Neuronal stem cell (in vitro differentiated cells): ENCODE data around the gene MMP1.

ENCODE experiments used
- DNase-seq: peaks from one replicate; pipeline ENCODE4 v3.0.0-alpha.2; 2013; ENCODE audit warnings: low spot score
- H2AFZ ChIP-seq: one replicate; pipeline ENCODE4 v1.6.1; 2013; ENCODE audit warnings: mild to moderate bottlenecking, low read length, inconsistent platforms
- H2AK5ac ChIP-seq: 2 replicates; pipeline ENCODE4 v1.6.1; 2013; ENCODE audit warnings: low read depth, mild to moderate bottlenecking, inconsistent platforms, low read length, moderate library complexity, mixed read lengths
- H2BK120ac ChIP-seq: 2 replicates; pipeline ENCODE4 v1.6.1; 2013; ENCODE audit warnings: low read depth, mild to moderate bottlenecking, inconsistent platforms, low read length, moderate library complexity, mixed read lengths
- H2BK12ac ChIP-seq: one replicate; pipeline ENCODE4 v1.6.1; 2013; ENCODE audit warnings: low read length, inconsistent platforms
- H2BK15ac ChIP-seq: 2 replicates; pipeline ENCODE4 v1.6.1; 2013; ENCODE audit warnings: mild to moderate bottlenecking, low read length, inconsistent platforms, mixed read lengths
- H2BK5ac ChIP-seq: one replicate; pipeline ENCODE4 v1.6.1; 2013; ENCODE audit warnings: inconsistent platforms, mild to moderate bottlenecking, low read length, moderate library complexity
- H3K14ac ChIP-seq: one replicate; pipeline ENCODE4 v1.6.1; 2013; ENCODE audit warnings: low read length, inconsistent platforms
- H3K18ac ChIP-seq: 2 replicates; pipeline ENCODE4 v1.6.1; 2013; ENCODE audit warnings: low read length, inconsistent platforms
- H3K23ac ChIP-seq: 2 replicates; pipeline ENCODE4 v1.6.1; 2013; ENCODE audit warnings: low read depth, mild to moderate bottlenecking, mixed read lengths, low read length, inconsistent platforms; ENCODE audit not compliant: poor library complexity
- H3K27ac ChIP-seq: replicated peaks from 3 replicates; pipeline ENCODE4 v1.5.1; 2013; ENCODE audit warnings: low read length, inconsistent platforms
- H3K27me3 ChIP-seq, 3 experiments: 2 replicates each; pipeline ENCODE4 v1.6.1; 2013; ENCODE audit warnings: low read length in 3 of 3, mild to moderate bottlenecking in 2 of 3, inconsistent platforms in 1 of 3, low read depth in 1 of 3, mixed read lengths in 1 of 3, moderate library complexity in 1 of 3; ENCODE audit not compliant: control insufficient read depth in 3 of 3, insufficient read depth in 3 of 3
- H3K36me3 ChIP-seq, 2 donors: replicated peaks in 1 of 2; 2 replicates each; pipeline ENCODE4 v1.6.1; 2013; ENCODE audit warnings: low read length in 2 of 2; ENCODE audit not compliant: control insufficient read depth in 2 of 2, insufficient read depth in 2 of 2
- H3K4ac ChIP-seq: 2 replicates; pipeline ENCODE4 v1.6.1; 2013; ENCODE audit warnings: inconsistent platforms, mild to moderate bottlenecking, low read length, moderate library complexity
- H3K4me1 ChIP-seq, 2 donors: 1 replicate in 1 of 2; 2 replicates in 1 of 2; pipeline ENCODE4 v1.6.1; 2013; ENCODE audit warnings: low read length in 2 of 2, low read depth in 1 of 2; ENCODE audit not compliant: control insufficient read depth in 2 of 2, insufficient read depth in 1 of 2
- H3K4me2 ChIP-seq: one replicate; pipeline ENCODE4 v1.6.1; 2013; ENCODE audit warnings: mild to moderate bottlenecking, low read length, inconsistent platforms; ENCODE audit not compliant: insufficient read depth, poor library complexity, severe bottlenecking
- H3K4me3 ChIP-seq, 2 donors: 2 replicates each; pipeline ENCODE4 v1.5.1; 2013; ENCODE audit warnings: low read length in 2 of 2, mild to moderate bottlenecking in 2 of 2, inconsistent platforms in 1 of 2, moderate library complexity in 1 of 2
- H3K79me1 ChIP-seq: one replicate; pipeline ENCODE4 v1.6.1; 2013; ENCODE audit warnings: low read depth, mild to moderate bottlenecking, inconsistent platforms, low read length, moderate library complexity
- H3K9ac ChIP-seq: one replicate; pipeline ENCODE4 v1.6.1; 2013; ENCODE audit warnings: mild to moderate bottlenecking, low read depth, low read length, inconsistent platforms; ENCODE audit not compliant: poor library complexity
- H3K9me3 ChIP-seq, 2 donors: replicated peaks in 1 of 2; 2 replicates each; pipeline versions ENCODE3 to v1.6.1; 2013; ENCODE audit warnings: low read length in 2 of 2, mild to moderate bottlenecking in 2 of 2, inconsistent platforms in 1 of 2, low read depth in 1 of 2, mixed read lengths in 1 of 2, moderate library complexity in 1 of 2; ENCODE audit not compliant: control insufficient read depth in 2 of 2, insufficient read depth in 1 of 2
- H4K8ac ChIP-seq: one replicate; pipeline ENCODE4 v1.6.1; 2013; ENCODE audit warnings: low read depth, mild to moderate bottlenecking, inconsistent platforms, low read length, moderate library complexity
- H4K91ac ChIP-seq: one replicate; pipeline ENCODE4 v1.6.1; 2013; ENCODE audit warnings: low read length, low read depth, mild to moderate bottlenecking, inconsistent platforms; ENCODE audit not compliant: poor library complexity
- WGBS, 2 donors: extraction: QIAGEN DNeasy Blood & Tissue Kit; methylation state at CpG; one replicate each; pipeline ENCODE4 v1.1.7; 2013; ENCODE audit warnings: missing lambda C conversion rate in 2 of 2, mixed read lengths in 1 of 2; ENCODE audit not compliant: insufficient read length in 2 of 2, insufficient replicate concordance in 1 of 2; ENCODE audit errors: extremely low coverage in 2 of 2; 5-methylcytosine and 5-hydroxymethylcytosine counted together

The MMP1 gene

GRCh38 chr11:102791271-102792036 lies 6.5 kb downstream of the MMP1 start:
- no peak overlapping the region for H3K4me2 ChIP-seq
- no peaks in the 10 kb centered on the region for H3K4me1 ChIP-seq
- no peak overlapping the region for H2BK15ac ChIP-seq
- no peaks in the 10 kb centered on the region for H3K9me3 ChIP-seq
- no peak overlapping the region for H3K23ac ChIP-seq
- H3K36me3 ChIP-seq = no peaks in the 10 kb centered on the region
- no peak for DNase-seq
- WGBS, 2 donors = no CpG with 5 or more reads among the region's 4 CpGs
- no peak overlapping the region for H2BK12ac ChIP-seq
- no peak overlapping the region for H3K14ac ChIP-seq
- no peak overlapping the region for H4K91ac ChIP-seq
- no peaks in the 10 kb centered on the region for H3K27me3 ChIP-seq
- H3K18ac ChIP-seq = no peak overlapping the region
- no peak overlapping the region for H3K4ac ChIP-seq
- H3K79me1 ChIP-seq = no peaks in the 10 kb centered on the region
- no peak overlapping the region for H3K9ac ChIP-seq
- no peak overlapping the region for H2BK5ac ChIP-seq
- no peak overlapping the region for H2AK5ac ChIP-seq
- H3K4me3 ChIP-seq = no peak overlapping the region
- no peak overlapping the region for H2BK120ac ChIP-seq
- no peak overlapping the region for H2AFZ ChIP-seq
- H4K8ac ChIP-seq = no peak overlapping the region
- no peak overlapping the region for H3K27ac ChIP-seq

DNA sequence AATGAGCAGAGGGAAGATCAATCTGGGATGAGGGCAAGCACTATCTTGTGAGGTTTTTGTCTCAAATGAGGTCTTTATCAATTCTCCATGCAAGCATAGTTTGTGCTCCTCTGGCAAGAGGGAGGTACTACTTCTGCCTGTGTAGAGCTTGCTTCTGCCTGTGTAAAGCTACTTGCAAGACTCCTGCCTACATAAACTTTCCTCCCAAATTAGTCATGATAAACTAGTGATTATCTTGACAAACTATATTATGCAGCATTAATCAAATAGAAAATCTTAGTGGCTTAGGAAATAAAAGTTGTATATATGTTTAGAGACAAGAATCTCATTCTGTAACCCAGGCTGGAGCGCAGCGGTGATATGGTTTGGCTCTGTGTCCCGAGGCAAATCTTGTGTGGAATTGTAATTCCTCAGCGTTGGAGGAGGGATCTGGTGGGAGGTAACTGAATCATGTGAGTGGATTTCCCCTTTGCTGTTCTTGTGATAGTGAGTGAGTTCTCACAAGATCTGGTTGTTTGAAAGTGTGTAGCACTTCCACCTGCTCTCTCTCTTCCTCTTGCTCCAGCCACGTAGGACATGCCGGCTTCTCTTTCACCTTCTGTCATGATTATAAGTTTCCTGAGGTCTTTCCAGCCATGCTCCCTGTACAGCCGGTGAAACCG lies 9.5 kb downstream of the MMP1 start:
- H3K18ac ChIP-seq = no peak overlapping the region
- no peaks in the 10 kb centered on the region for H3K79me1 ChIP-seq
- no peak overlapping the region for H3K23ac ChIP-seq
- no peak overlapping the region for H2AFZ ChIP-seq
- H3K27me3 ChIP-seq = no peaks in the 10 kb centered on the region
- H2BK120ac ChIP-seq = no peak overlapping the region
- H3K4me2 ChIP-seq = no peak overlapping the region
- H3K9ac ChIP-seq = no peak overlapping the region
- H3K4ac ChIP-seq = no peak overlapping the region
- no peak overlapping the region for H2BK5ac ChIP-seq
- H4K8ac ChIP-seq = no peak overlapping the region
- no peak overlapping the region for H2AK5ac ChIP-seq
- WGBS, 2 donors = no CpG with 5 or more reads among the region's 8 CpGs
- no peak for DNase-seq
- H4K91ac ChIP-seq = no peak overlapping the region
- H2BK15ac ChIP-seq = no peak overlapping the region
- H2BK12ac ChIP-seq = no peak overlapping the region
- H3K14ac ChIP-seq = no peak overlapping the region
- no peak overlapping the region for H3K27ac ChIP-seq
- H3K36me3 ChIP-seq = no peaks in the 10 kb centered on the region
- H3K4me3 ChIP-seq = no peak overlapping the region
- H3K9me3 ChIP-seq = no peaks in the 10 kb centered on the region
- no peaks in the 10 kb centered on the region for H3K4me1 ChIP-seq

GRCh38 chr11:102784380-102784779 lies 13.6 kb downstream of the MMP1 start:
- Histone ChIP-seq H2AK5ac (no peak overlapping the region), H3K14ac (no peak overlapping the region), H3K36me3 (no peaks in the 10 kb centered on the region), H3K9ac (no peak overlapping the region), H2AFZ (no peak overlapping the region), H4K91ac (no peak overlapping the region), H3K27me3 (no peaks in the 10 kb centered on the region), H3K18ac (no peak overlapping the region), H3K4me3 (no peak overlapping the region), H3K79me1 (no peaks in the 10 kb centered on the region), H3K23ac (no peak overlapping the region), H3K27ac (no peak overlapping the region), H3K4ac (no peak overlapping the region), H2BK5ac (no peak overlapping the region), H3K9me3 (no peaks in the 10 kb centered on the region), H4K8ac (no peak overlapping the region), H3K4me1 (peaks cover 2 to 9% of the 10 kb centered on the region in 2 donors), H2BK120ac (no peak overlapping the region), H2BK15ac (no peak overlapping the region), H2BK12ac (no peak overlapping the region), H3K4me2 (no peak overlapping the region)
- DNase-seq = no peak
- no CpG with 5 or more reads among the region's 3 CpGs for WGBS, 2 donors

GRCh38 chr11:102783720-102784119 lies 14.2 kb downstream of the MMP1 start:
- no CpG with 5 or more reads among the region's 2 CpGs for WGBS, 2 donors
- Histone ChIP-seq H3K4me2 (no peak overlapping the region), H3K9ac (no peak overlapping the region)

More at GRCh38 chr11:102783720-102784119, 14.2 kb downstream of the MMP1 start:
- H2AK5ac ChIP-seq = no peak overlapping the region
- H2BK15ac ChIP-seq = no peak overlapping the region
- no peak overlapping the region for H3K4ac ChIP-seq
- H3K79me1 ChIP-seq = no peaks in the 10 kb centered on the region
- H3K27ac ChIP-seq = no peak overlapping the region
- H3K23ac ChIP-seq = no peak overlapping the region
- H2BK120ac ChIP-seq = no peak overlapping the region
- peaks cover 3 to 9% of the 10 kb centered on the region in 2 donors for H3K4me1 ChIP-seq
- H3K27me3 ChIP-seq = no peaks in the 10 kb centered on the region
- no peak overlapping the region for H3K14ac ChIP-seq
- H4K91ac ChIP-seq = no peak overlapping the region
- H3K18ac ChIP-seq = no peak overlapping the region
- no peaks in the 10 kb centered on the region for H3K9me3 ChIP-seq
- no peak overlapping the region for H3K4me3 ChIP-seq
- no peak overlapping the region for H2BK12ac ChIP-seq
- no peak for DNase-seq
- no peak overlapping the region for H2BK5ac ChIP-seq
- no peak overlapping the region for H2AFZ ChIP-seq
- no peaks in the 10 kb centered on the region for H3K36me3 ChIP-seq
- no peak overlapping the region for H4K8ac ChIP-seq
